ENCODE results near the gene TOMT.

TOMT gene

DNA sequence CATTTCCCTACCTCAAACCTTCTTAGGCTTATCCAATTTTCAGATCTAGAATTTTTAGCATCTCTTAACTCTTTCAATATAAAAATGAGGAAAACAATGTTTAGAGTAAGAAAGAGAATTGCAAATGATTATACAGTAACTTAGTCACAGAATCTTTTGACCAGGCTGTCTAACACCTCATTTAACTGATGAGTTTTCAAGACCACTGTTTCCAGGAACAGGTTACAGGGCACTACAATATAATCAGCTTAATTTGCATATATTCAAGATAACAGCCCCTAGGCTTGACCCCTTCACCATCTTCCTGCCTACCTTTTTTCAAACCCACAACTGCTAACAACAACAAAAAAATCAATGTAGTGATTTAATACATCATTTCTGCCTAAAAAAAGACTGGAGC lies 38.0 kb upstream of the TOMT start:
- TF ChIP-seq, protein P1, sequence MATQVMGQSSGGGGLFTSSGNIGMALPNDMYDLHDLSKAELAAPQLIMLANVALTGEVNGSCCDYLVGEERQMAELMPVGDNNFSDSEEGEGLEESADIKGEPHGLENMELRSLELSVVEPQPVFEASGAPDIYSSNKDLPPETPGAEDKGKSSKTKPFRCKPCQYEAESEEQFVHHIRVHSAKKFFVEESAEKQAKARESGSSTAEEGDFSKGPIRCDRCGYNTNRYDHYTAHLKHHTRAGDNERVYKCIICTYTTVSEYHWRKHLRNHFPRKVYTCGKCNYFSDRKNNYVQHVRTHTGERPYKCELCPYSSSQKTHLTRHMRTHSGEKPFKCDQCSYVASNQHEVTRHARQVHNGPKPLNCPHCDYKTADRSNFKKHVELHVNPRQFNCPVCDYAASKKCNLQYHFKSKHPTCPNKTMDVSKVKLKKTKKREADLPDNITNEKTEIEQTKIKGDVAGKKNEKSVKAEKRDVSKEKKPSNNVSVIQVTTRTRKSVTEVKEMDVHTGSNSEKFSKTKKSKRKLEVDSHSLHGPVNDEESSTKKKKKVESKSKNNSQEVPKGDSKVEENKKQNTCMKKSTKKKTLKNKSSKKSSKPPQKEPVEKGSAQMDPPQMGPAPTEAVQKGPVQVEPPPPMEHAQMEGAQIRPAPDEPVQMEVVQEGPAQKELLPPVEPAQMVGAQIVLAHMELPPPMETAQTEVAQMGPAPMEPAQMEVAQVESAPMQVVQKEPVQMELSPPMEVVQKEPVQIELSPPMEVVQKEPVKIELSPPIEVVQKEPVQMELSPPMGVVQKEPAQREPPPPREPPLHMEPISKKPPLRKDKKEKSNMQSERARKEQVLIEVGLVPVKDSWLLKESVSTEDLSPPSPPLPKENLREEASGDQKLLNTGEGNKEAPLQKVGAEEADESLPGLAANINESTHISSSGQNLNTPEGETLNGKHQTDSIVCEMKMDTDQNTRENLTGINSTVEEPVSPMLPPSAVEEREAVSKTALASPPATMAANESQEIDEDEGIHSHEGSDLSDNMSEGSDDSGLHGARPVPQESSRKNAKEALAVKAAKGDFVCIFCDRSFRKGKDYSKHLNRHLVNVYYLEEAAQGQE (IDR thresholded peaks at IDR 0.05; ENCODE audit: insufficient read depth in 1 of 2, low read depth in 2 of 2, low read length in 2 of 2) = no peak

DNA sequence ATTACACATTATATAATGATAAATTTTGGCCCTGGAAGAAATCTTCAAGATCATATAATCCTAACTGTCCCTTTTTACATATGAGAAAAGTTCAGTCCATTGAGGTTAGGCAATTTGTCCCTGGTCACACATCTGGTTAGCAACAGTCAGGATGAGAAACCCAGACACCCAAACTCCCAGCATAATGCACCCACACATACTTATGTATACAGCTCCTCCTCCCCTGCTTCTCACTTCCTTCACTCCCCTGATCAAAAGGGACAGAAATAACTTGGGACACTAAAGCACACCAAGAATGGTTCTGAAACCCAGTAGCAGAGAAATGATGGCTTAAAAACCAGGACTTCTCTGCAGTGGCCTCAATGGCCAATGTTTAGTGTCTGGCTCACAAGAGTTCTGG lies 36.5 kb upstream of the TOMT start:
- no peak for TF ChIP-seq TAF1 (IDR thresholded peaks at IDR 0.05; ENCODE audit: borderline replicate concordance, insufficient read depth, low read length)
- no peak for TF ChIP-seq FOXP2 (optimal IDR thresholded peaks at IDR 0.05; ENCODE audit: borderline replicate concordance, extremely low read depth, extremely low read length, insufficient read depth)
- no peak for TF ChIP-seq POLR2AphosphoS5 (IDR thresholded peaks at IDR 0.05; ENCODE audit: low read depth, low read length)
- no peak for TF ChIP-seq SIN3A (IDR thresholded peaks at IDR 0.05; ENCODE audit: borderline replicate concordance, insufficient read depth, low read length)
- TF ChIP-seq, protein P1 (IDR thresholded peaks at IDR 0.05; ENCODE audit: insufficient read depth in 1 of 2, low read depth in 2 of 2, low read length in 2 of 2) = no peak

DNA sequence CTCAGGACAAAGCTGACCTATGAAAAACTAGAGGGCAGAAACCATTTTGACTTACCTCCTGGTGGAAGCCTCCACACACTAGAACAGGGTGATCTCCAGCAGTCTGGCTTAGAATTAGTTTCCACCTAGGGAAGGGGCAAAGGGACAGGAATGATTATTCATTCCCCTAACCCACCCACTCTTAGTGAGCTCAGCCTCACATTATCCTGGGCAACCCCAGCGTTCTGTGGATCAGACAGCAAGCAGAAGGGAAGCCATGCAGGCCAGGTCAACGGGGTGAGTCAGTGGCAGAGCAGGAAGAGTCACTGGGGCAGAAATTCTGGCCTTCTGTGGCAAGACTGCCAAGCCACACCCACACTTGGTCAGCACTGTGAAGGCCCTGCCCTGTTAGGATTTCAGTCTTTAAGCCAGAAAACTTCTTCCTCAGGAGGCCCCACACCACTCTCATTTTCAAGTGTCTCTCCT lies 35.9 kb upstream of the TOMT start:
- peak; percentile 27 for TF ChIP-seq FOXP2 (optimal IDR thresholded peaks at IDR 0.05; ENCODE audit: borderline replicate concordance, extremely low read depth, extremely low read length, insufficient read depth)
- TF ChIP-seq SIN3A (IDR thresholded peaks at IDR 0.05; ENCODE audit: borderline replicate concordance, insufficient read depth, low read length) = no peak
- TF ChIP-seq POLR2AphosphoS5 (IDR thresholded peaks at IDR 0.05; ENCODE audit: low read depth, low read length) = 0 out of 2 replicates have a peak, but pooled peaks have one; percentile 11

DNA sequence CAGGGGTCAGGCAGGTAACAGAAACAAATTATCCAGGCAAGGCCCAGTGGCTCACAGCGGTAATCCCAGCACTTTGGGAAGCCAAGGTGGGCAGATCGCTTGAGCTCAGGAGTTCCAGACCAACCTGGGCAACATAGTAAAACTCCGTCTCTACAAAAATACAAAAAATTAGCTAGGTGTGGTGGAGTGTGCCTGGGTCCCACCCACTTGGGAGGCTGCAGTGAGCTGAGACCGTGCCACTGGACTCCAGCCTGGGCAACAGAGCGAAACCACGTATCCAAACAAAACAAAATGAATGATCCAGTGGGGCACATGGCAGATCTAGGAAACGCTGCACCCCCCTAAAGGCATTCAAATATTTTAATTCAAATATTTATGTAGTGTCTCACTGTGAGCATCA lies 35.2 kb upstream of the TOMT start:
- no peak for TF ChIP-seq TAF1 (IDR thresholded peaks at IDR 0.05; ENCODE audit: borderline replicate concordance, insufficient read depth, low read length)
- TF ChIP-seq, protein P1 (IDR thresholded peaks at IDR 0.05; ENCODE audit: insufficient read depth in 1 of 2, low read depth in 2 of 2, low read length in 2 of 2) = no peak
- TF ChIP-seq SIN3A (IDR thresholded peaks at IDR 0.05; ENCODE audit: borderline replicate concordance, insufficient read depth, low read length) = no peak
- no peak for TF ChIP-seq POLR2AphosphoS5 (IDR thresholded peaks at IDR 0.05; ENCODE audit: low read depth, low read length)
- TF ChIP-seq FOXP2 (optimal IDR thresholded peaks at IDR 0.05; ENCODE audit: borderline replicate concordance, extremely low read depth, extremely low read length, insufficient read depth) = no peak

DNA sequence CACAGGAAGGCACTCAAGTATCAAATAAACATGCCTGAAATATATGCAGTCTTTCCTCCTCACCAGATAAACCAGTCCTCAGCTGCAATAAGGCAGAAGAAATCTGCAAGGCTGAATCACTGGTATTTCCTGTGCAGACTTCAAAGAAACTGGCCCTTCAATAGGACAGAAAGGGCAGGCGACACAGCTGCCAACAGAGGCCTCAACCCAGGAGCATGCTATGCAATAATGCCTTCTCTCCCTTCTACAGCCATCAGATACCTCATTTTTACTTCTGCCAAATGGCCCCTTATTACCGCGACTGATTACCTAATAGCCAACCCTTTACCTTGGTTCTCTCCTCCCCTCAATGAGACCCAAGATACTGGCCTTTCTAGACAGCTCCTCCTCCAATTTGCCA lies 33.4 kb upstream of the TOMT start:
- TF ChIP-seq FOXP2 (optimal IDR thresholded peaks at IDR 0.05; ENCODE audit: borderline replicate concordance, extremely low read depth, extremely low read length, insufficient read depth) (no peak), SIN3A (IDR thresholded peaks at IDR 0.05; ENCODE audit: borderline replicate concordance, insufficient read depth, low read length) (no peak), TAF1 (IDR thresholded peaks at IDR 0.05; ENCODE audit: borderline replicate concordance, insufficient read depth, low read length) (no peak), POLR2AphosphoS5 (IDR thresholded peaks at IDR 0.05; ENCODE audit: low read depth, low read length) (no peak)
- TF ChIP-seq, protein P1 (IDR thresholded peaks at IDR 0.05; ENCODE audit: insufficient read depth in 1 of 2, low read depth in 2 of 2, low read length in 2 of 2) = no peak
